Liver (tissue), 9 donors: Measurements from ENCODE around the gene PSMC3. TPM values are rescaled to one million over a fixed set of nuclear protein-coding genes. Genes with fewer than 3 reads are reported as not detected.
A peak's percentile ranks its signal among the peaks of the same experiment; 100 is the strongest.

Experiments used
- DNase-seq: peaks from one replicate; pipeline ENCODE4 v3.0.0-alpha.2; 2017; ENCODE audit warnings: low spot score
- H3K27ac ChIP-seq, 2 donors: one replicate each; pipeline ENCODE4 v1.7.0; 2013; ENCODE audit warnings: inconsistent platforms in 2 of 2, low read length in 2 of 2, control low read depth in 1 of 2, low read depth in 1 of 2, mild to moderate bottlenecking in 1 of 2
- H3K27me3 ChIP-seq, 4 donors: one replicate each; pipeline versions ENCODE4 v1.6.1 to v1.7.0; 2013; ENCODE audit warnings: low read length in 3 of 4, inconsistent platforms in 1 of 4, mild to moderate bottlenecking in 1 of 4, moderate library complexity in 1 of 4; ENCODE audit not compliant: control insufficient read depth in 4 of 4, insufficient read depth in 4 of 4
- H3K36me3 ChIP-seq, 4 donors: one replicate each; pipeline versions ENCODE4 v1.6.1 to v1.7.0; 2013; ENCODE audit warnings: low read length in 3 of 4, mild to moderate bottlenecking in 3 of 4, low read depth in 1 of 4, moderate library complexity in 1 of 4; ENCODE audit not compliant: control insufficient read depth in 4 of 4, insufficient read depth in 3 of 4
- H3K4me1 ChIP-seq, 4 donors: one replicate each; pipeline versions ENCODE4 v1.6.1 to v1.7.0; 2013; ENCODE audit warnings: low read length in 3 of 4, mild to moderate bottlenecking in 3 of 4, moderate library complexity in 1 of 4; ENCODE audit not compliant: control insufficient read depth in 4 of 4, insufficient read depth in 4 of 4
- H3K4me3 ChIP-seq, 3 donors: one replicate each; pipeline versions ENCODE4 v1.6.1 to v1.7.0; 2013; ENCODE audit warnings: low read length in 3 of 3, control low read depth in 1 of 3, low read depth in 1 of 3, mild to moderate bottlenecking in 1 of 3
- H3K9ac ChIP-seq, 2 donors: one replicate each; pipeline ENCODE4 v1.7.0; 2013; ENCODE audit warnings: low read length in 2 of 2, mild to moderate bottlenecking in 2 of 2, moderate library complexity in 2 of 2, control low read depth in 1 of 2, low read depth in 1 of 2
- H3K9me3 ChIP-seq, 4 donors: one replicate each; pipeline versions ENCODE4 v1.6.1 to v1.7.0; 2013; ENCODE audit warnings: low read length in 3 of 4; ENCODE audit not compliant: control insufficient read depth in 4 of 4
- ATF3 ChIP-seq: IDR thresholded peaks from 2 replicates; pipeline ENCODE4 v1.6.1; 2016; ENCODE audit warnings: antibody characterized with exemption
- CTCF ChIP-seq: fragments of 150-350 bp; IDR thresholded peaks from 2 replicates; pipeline ENCODE4 v1.5.1; 2017; ENCODE audit warnings: improper control_type of control experiment, low read depth, low read length; ENCODE audit not compliant: missing input control
- EGR1 ChIP-seq, 2 donors: IDR thresholded peaks; 2 replicates each; pipeline ENCODE4 v1.6.1; 2016 to 2018; ENCODE audit warnings: antibody characterized with exemption in 2 of 2, low read depth in 2 of 2
- FOXA1 ChIP-seq: IDR thresholded peaks from 2 replicates; pipeline ENCODE4 v1.6.1; 2016; ENCODE audit warnings: antibody characterized with exemption
- FOXA2 ChIP-seq: IDR thresholded peaks from 2 replicates; pipeline ENCODE4 v1.6.1; 2016; ENCODE audit warnings: antibody characterized with exemption
- GABPA ChIP-seq, 2 donors: IDR thresholded peaks in 1 of 2; conservative IDR thresholded peaks in 1 of 2; 2 replicates each; pipeline ENCODE4 v1.6.1; 2016; ENCODE audit warnings: antibody characterized with exemption in 2 of 2, mild to moderate bottlenecking in 1 of 2, moderate library complexity in 1 of 2
- HNF4A ChIP-seq, 2 donors: conservative IDR thresholded peaks; 2 replicates each; pipeline ENCODE4 v1.6.1; 2016; ENCODE audit warnings: antibody characterized with exemption in 2 of 2, mild to moderate bottlenecking in 2 of 2
- HNF4G ChIP-seq: IDR thresholded peaks from 2 replicates; pipeline ENCODE4 v1.6.1; 2016; ENCODE audit warnings: antibody characterized with exemption
- JUND ChIP-seq, 2 donors: IDR thresholded peaks; 2 replicates each; pipeline ENCODE4 v1.6.1; 2016; ENCODE audit warnings: antibody characterized with exemption in 2 of 2
- MAX ChIP-seq: IDR thresholded peaks from 2 replicates; pipeline ENCODE4 v1.6.1; 2016; ENCODE audit warnings: antibody characterized with exemption
- RAD21 ChIP-seq, 2 donors: IDR thresholded peaks; 2 replicates each; pipeline ENCODE4 v1.6.1; 2016; ENCODE audit warnings: antibody characterized with exemption in 2 of 2, mild to moderate bottlenecking in 2 of 2
- REST ChIP-seq: IDR thresholded peaks from 2 replicates; pipeline ENCODE4 v1.6.1; 2016; ENCODE audit warnings: antibody characterized with exemption, mild to moderate bottlenecking
- RXRA ChIP-seq, 2 donors: IDR thresholded peaks; 2 replicates each; pipeline ENCODE4 v1.6.1; 2017 to 2018; ENCODE audit warnings: antibody characterized with exemption in 2 of 2, mild to moderate bottlenecking in 1 of 2
- SP1 ChIP-seq: IDR thresholded peaks from 2 replicates; pipeline ENCODE4 v1.6.1; 2018; ENCODE audit warnings: antibody characterized with exemption, mild to moderate bottlenecking
- TAF1 ChIP-seq: conservative IDR thresholded peaks from 2 replicates; pipeline ENCODE4 v1.6.1; 2016; ENCODE audit warnings: antibody characterized with exemption, mild to moderate bottlenecking
- YY1 ChIP-seq: IDR thresholded peaks from 2 replicates; pipeline ENCODE4 v1.6.1; 2016; ENCODE audit warnings: antibody characterized with exemption, mild to moderate bottlenecking
- ZBTB33 ChIP-seq: IDR thresholded peaks from 2 replicates; pipeline ENCODE4 v1.6.1; 2016; ENCODE audit warnings: antibody characterized with exemption
- WGBS: extraction: QIAGEN DNeasy Blood & Tissue Kit; methylation state at CpG from one replicate; pipeline ENCODE4 v1.1.7; 2013; 5-methylcytosine and 5-hydroxymethylcytosine counted together
- polyA plus RNA-seq, 2 donors: library from polyadenylated mRNA; stranded (reverse) in 1 of 2; unstranded in 1 of 2; fragments of 200-250 nt in 1 of 2; fragments of >200 nt in 1 of 2; fragmentation: Nextera tagmentation in 1 of 2; extraction: Ambion mirVana in 1 of 2; gene quantifications; one replicate each; pipeline versions ENCODE4 v1.2.1 to v1.2.3, GENCODE V29; 2013 to 2015
- total RNA-seq, 2 donors: library from RNA; depleted of rRNA; stranded (reverse); fragments of >200 nt; gene quantifications; one replicate each; pipeline ENCODE4 v1.2.3, GENCODE V29; 2014
- donor health status: healthy.
- donor health status: healthy.
- donor health status: healthy.
- donor health status: healthy.
- donor health status: healthy.

Gene PSMC3
- total and polyA plus RNA-seq, 4 donors, result 58.0 to 110 (median 103) TPM

GRCh38 chr11:47378836-47379170, 47.4 kb downstream of the PSMC3 start (continued):
- TF ChIP-seq ZBTB33, result no peak
- TF ChIP-seq JUND (IDR thresholded peaks at IDR 0.05), result no peak
- no peak for TF ChIP-seq SP1
- no peak for TF ChIP-seq YY1
- TF ChIP-seq GABPA (IDR thresholded peaks at IDR 0.05 in 1 of 2, conservative IDR thresholded peaks at IDR 0.05 in 1 of 2), result no peak
- TF ChIP-seq ATF3, result no peak
- no peak for TF ChIP-seq TAF1
- TF ChIP-seq RXRA (IDR thresholded peaks at IDR 0.05), result no peak
- no peak for TF ChIP-seq EGR1 (IDR thresholded peaks at IDR 0.05; ENCODE audit: low read depth in 2 of 2)
- TF ChIP-seq FOXA2, result no peak

GRCh38 chr11:47378010-47378835, 48.0 kb downstream of the PSMC3 start, which contains the start of gene SPI1:
TSS of gene SPI1 (minus strand) at chr11:47378547. CDS start at chr11:47378353, 194 bp downstream.
- H3K4me1 ChIP-seq, result peaks cover 0 to 3% (median 2%) of the 10 kb centered on the region in 4 donors
- no peak for DNase-seq
- H3K9ac ChIP-seq, result peak within 1 kb of the TSS in 1 of 2 donors; percentile 58
- no peaks in the 10 kb centered on the region for H3K36me3 ChIP-seq
- peak within 1 kb of the TSS; percentile 25 to 39 (median 32) for H3K4me3 ChIP-seq
- no peaks in the 10 kb centered on the region for H3K27me3 ChIP-seq
- peak within 1 kb of the TSS; percentile 72 to 75 for H3K27ac ChIP-seq
- WGBS, result 73% methylated on average over 31 of the region's 31 CpGs
- no peaks in the 10 kb centered on the region for H3K9me3 ChIP-seq
- TF ChIP-seq YY1, result no peak
- TF ChIP-seq GABPA (IDR thresholded peaks at IDR 0.05 in 1 of 2, conservative IDR thresholded peaks at IDR 0.05 in 1 of 2), result no peak

- 82% methylated on average over 5 of the region's 5 CpGs for WGBS
- H3K27ac ChIP-seq, result peak overlapping the region; percentile 72 to 75
- H3K36me3 ChIP-seq, result no peaks in the 10 kb centered on the region
- H3K9me3 ChIP-seq, result no peaks in the 10 kb centered on the region
- peak overlapping the region; percentile 25 to 39 (median 32) for H3K4me3 ChIP-seq
- no peaks in the 10 kb centered on the region for H3K27me3 ChIP-seq
- TF ChIP-seq RXRA (IDR thresholded peaks at IDR 0.05) (no peak), JUND (IDR thresholded peaks at IDR 0.05) (no peak), YY1 (no peak), CTCF (no peak), HNF4G (no peak), HNF4A (conservative IDR thresholded peaks at IDR 0.05) (no peak), FOXA2 (no peak), FOXA1 (no peak), SP1 (no peak), EGR1 (IDR thresholded peaks at IDR 0.05; ENCODE audit: low read depth in 2 of 2) (no peak), MAX (no peak), RAD21 (IDR thresholded peaks at IDR 0.05) (no peak), REST (no peak), TAF1 (no peak), ATF3 (no peak), GABPA (IDR thresholded peaks at IDR 0.05 in 1 of 2, conservative IDR thresholded peaks at IDR 0.05 in 1 of 2) (no peak)
- H3K9ac ChIP-seq, result peak overlapping the region in 1 of 2 donors; percentile 58
- H3K4me1 ChIP-seq, result peaks cover 0 to 2% (median under 1%) of the 10 kb centered on the region in 4 donors
- DNase-seq, result no peak
Measured at GRCh38 chr11:47377571-47378009, 48.6 kb downstream of the PSMC3 start.
